ENCODE results near the gene NUDCD2.
A peak's percentile ranks its signal among the peaks of the same experiment; 100 is the strongest.
"Not testable (repeated sequence)": the region's sequence is repeated elsewhere in the genome, so short reads cannot be mapped to it uniquely, and the experiment has no call there.

Gene NUDCD2

GRCh38 chr5:163463063-163463435 lies 3.1 kb upstream of the NUDCD2 start:
- FAIRE-seq, result no peak

- no peak for FAIRE-seq
Measured at GRCh38 chr5:163460562-163461171, 765 bp upstream of the NUDCD2 start, which contains the start of gene HMMR. Gene HMMR, plus strand, starts transcription at chr5:163460632. Its CDS starts 61 bp downstream, at chr5:163460693.

- no peak for FAIRE-seq
Measured at GRCh38 chr5:163459462-163459818, 462 bp downstream of the NUDCD2 start.

GRCh38 chr5:163458778-163459385 lies 1.0 kb downstream of the NUDCD2 start:
- no peak for FAIRE-seq

- no peak for FAIRE-seq
Measured at GRCh38 chr5:163456840-163457239, 3.1 kb downstream of the NUDCD2 start.

GRCh38 chr5:163456029-163456589 lies 3.8 kb downstream of the NUDCD2 start:
- FAIRE-seq, result no peak

- not testable (repeated sequence) for FAIRE-seq
Measured at GRCh38 chr5:163455406-163455805, 4.5 kb downstream of the NUDCD2 start.

GRCh38 chr5:163453705-163454104 lies 6.2 kb downstream of the NUDCD2 start:
- no peak for FAIRE-seq

GRCh38 chr5:163451489-163451888 lies 8.4 kb downstream of the NUDCD2 start:
- no peak for FAIRE-seq

- peak; percentile 14 for FAIRE-seq
Measured at GRCh38 chr5:163448491-163448890, 11.4 kb downstream of the NUDCD2 start.

- no peak for FAIRE-seq
Measured at GRCh38 chr5:163447875-163448274, 12.0 kb downstream of the NUDCD2 start.

- FAIRE-seq, result no peak
Measured at GRCh38 chr5:163447191-163447590, 12.7 kb downstream of the NUDCD2 start.

GRCh38 chr5:163445345-163445744 lies 14.6 kb downstream of the NUDCD2 start:
- FAIRE-seq, result no peak

GRCh38 chr5:163444526-163444925 lies 15.4 kb downstream of the NUDCD2 start:
- no peak for FAIRE-seq

GRCh38 chr5:163440954-163441353 lies 18.9 kb downstream of the NUDCD2 start:
- FAIRE-seq, result no peak

- no peak for FAIRE-seq
Measured at GRCh38 chr5:163439092-163439425, 20.8 kb downstream of the NUDCD2 start.

- peak; percentile 99 for FAIRE-seq
Measured at GRCh38 chr5:163437309-163438182, 22.4 kb downstream of the NUDCD2 start, which contains the start of gene CCNG1. Gene CCNG1, plus strand, starts transcription at chr5:163437595. Its CDS starts 1,662 bp downstream, at chr5:163439257.

- no peak for FAIRE-seq
Measured at GRCh38 chr5:163437011-163437308, 22.9 kb downstream of the NUDCD2 start.

- no peak for FAIRE-seq
Measured at GRCh38 chr5:163436515-163436914, 23.4 kb downstream of the NUDCD2 start.

GRCh38 chr5:163434401-163434866 lies 25.5 kb downstream of the NUDCD2 start:
- FAIRE-seq, result no peak

GRCh38 chr5:163433271-163433670 lies 26.6 kb downstream of the NUDCD2 start:
- FAIRE-seq, result no peak

GRCh38 chr5:163432544-163432943 lies 27.4 kb downstream of the NUDCD2 start:
- no peak for FAIRE-seq

- not testable (repeated sequence) for FAIRE-seq
Measured at GRCh38 chr5:163426128-163426527, 33.8 kb downstream of the NUDCD2 start.

- no peak for FAIRE-seq
Measured at GRCh38 chr5:163424836-163425235, 35.1 kb downstream of the NUDCD2 start.
